ENCODE measurements around the gene NEURL4.
"Not testable (repeated sequence)": the region's sequence is repeated elsewhere in the genome, so short reads cannot be mapped to it uniquely, and the experiment has no call there.

NEURL4 gene

DNA sequence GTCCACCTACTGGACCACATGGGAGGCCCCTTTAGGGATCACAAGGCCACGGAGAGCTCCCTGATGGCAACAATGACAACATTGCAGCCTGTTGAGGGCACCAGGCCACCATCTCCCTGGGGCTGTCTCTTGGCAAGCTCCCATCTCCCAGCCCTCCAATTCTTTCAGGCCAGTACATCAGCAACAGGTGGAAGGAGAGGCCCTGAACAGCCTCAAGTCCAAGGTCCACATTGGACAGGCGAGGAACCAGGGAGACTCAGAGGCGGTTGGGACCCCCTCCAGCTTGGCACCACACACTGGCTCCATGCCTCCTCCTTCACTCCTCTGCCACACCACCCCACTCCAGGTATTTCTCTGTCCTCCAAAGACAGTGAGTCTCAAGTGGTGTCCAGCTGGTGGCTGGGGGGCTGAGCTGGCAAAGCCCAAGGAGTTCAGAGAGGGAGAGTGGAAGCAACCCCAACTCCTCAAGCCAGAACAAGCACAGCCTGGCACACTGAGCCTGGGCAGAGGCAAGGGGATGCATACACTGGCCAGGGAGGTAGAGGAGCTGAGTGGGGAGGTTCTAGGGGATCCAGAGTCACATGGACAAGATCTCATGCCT is 5.9 kb upstream of the NEURL4 start:
- H3K4me3 ChIP-seq (ENCODE audit: low read length) = peak overlapping the region; percentile 88
- TF ChIP-seq, protein P1, sequence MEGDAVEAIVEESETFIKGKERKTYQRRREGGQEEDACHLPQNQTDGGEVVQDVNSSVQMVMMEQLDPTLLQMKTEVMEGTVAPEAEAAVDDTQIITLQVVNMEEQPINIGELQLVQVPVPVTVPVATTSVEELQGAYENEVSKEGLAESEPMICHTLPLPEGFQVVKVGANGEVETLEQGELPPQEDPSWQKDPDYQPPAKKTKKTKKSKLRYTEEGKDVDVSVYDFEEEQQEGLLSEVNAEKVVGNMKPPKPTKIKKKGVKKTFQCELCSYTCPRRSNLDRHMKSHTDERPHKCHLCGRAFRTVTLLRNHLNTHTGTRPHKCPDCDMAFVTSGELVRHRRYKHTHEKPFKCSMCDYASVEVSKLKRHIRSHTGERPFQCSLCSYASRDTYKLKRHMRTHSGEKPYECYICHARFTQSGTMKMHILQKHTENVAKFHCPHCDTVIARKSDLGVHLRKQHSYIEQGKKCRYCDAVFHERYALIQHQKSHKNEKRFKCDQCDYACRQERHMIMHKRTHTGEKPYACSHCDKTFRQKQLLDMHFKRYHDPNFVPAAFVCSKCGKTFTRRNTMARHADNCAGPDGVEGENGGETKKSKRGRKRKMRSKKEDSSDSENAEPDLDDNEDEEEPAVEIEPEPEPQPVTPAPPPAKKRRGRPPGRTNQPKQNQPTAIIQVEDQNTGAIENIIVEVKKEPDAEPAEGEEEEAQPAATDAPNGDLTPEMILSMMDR (IDR thresholded peaks at IDR 0.05; ENCODE audit: low read depth, low read length, poor library complexity, severe bottlenecking) = no peak
- TF ChIP-seq EZH2phosphoT487 (IDR thresholded peaks at IDR 0.05; ENCODE audit: borderline replicate concordance, low read length) = no peak
- peaks cover 10% of the 10 kb centered on the region for H3F3A ChIP-seq (ENCODE audit: control insufficient read depth, insufficient read depth)
- H3K9me2 ChIP-seq (replicated peaks; ENCODE audit: control insufficient read depth, low read length) = no peaks in the 10 kb centered on the region
- no peaks in the 10 kb centered on the region for H3K9me3 ChIP-seq (ENCODE audit: control insufficient read depth, insufficient read depth, low read length)
- H3K79me2 ChIP-seq (ENCODE audit: control insufficient read depth, low read length) = peaks cover 38% of the 10 kb centered on the region
- H3K4me2 ChIP-seq (ENCODE audit: low read length) = peak overlapping the region; percentile 99
- peaks cover 28% of the 10 kb centered on the region for H3K36me3 ChIP-seq (ENCODE audit: control insufficient read depth, low read length)
- H4K20me1 ChIP-seq (ENCODE audit: control insufficient read depth, insufficient read depth, low read depth, low read length) = no peaks in the 10 kb centered on the region
- H3K27ac ChIP-seq (ENCODE audit: low read depth, low read length) = peak overlapping the region; percentile 84
- no peaks in the 10 kb centered on the region for H3K27me3 ChIP-seq (ENCODE audit: control insufficient read depth, low read length)
- H3K4me1 ChIP-seq (ENCODE audit: control insufficient read depth, low read length) = peaks cover 74% of the 10 kb centered on the region

DNA sequence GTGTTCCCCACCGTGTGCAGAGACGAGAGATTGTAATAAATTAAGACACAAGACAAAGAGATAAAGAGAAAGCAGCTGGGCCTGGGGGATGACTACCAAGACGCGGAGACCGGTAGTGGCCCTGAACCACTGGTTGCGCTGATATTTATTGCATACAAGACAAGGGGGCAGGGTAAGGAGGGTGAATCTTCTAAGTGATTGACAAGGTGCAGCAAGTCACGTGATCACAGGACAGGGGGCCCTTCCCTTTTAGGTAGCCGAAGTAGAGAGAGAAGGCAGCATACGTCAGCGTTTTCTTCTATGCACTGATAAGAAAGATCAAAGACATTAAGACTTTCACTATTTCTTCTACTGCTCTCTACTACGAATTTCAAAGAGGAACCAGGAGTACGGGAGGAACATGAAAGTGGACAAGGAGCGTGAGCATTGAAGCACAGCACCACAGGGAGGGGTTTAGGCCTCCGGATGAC is 3.5 kb upstream of the NEURL4 start:
- peak overlapping the region; percentile 68 for H3K27ac ChIP-seq (ENCODE audit: low read depth, low read length)
- not testable (repeated sequence) for H3K9me2 ChIP-seq (replicated peaks; ENCODE audit: control insufficient read depth, low read length); H4K20me1 ChIP-seq (ENCODE audit: control insufficient read depth, insufficient read depth, low read depth, low read length); H3K9me3 ChIP-seq (ENCODE audit: control insufficient read depth, insufficient read depth, low read length); H3K27me3 ChIP-seq (ENCODE audit: control insufficient read depth, low read length)
- peak overlapping the region; percentile 72 for H3K4me2 ChIP-seq (ENCODE audit: low read length)
- peak overlapping the region; percentile 63 for H3K4me3 ChIP-seq (ENCODE audit: low read length)
- peaks cover 15% of the 10 kb centered on the region for H3K36me3 ChIP-seq (ENCODE audit: control insufficient read depth, low read length)
- peaks cover 75% of the 10 kb centered on the region for H3K4me1 ChIP-seq (ENCODE audit: control insufficient read depth, low read length)
- H3F3A ChIP-seq (ENCODE audit: control insufficient read depth, insufficient read depth) = peaks cover 14% of the 10 kb centered on the region
- peaks cover 39% of the 10 kb centered on the region for H3K79me2 ChIP-seq (ENCODE audit: control insufficient read depth, low read length)

DNA sequence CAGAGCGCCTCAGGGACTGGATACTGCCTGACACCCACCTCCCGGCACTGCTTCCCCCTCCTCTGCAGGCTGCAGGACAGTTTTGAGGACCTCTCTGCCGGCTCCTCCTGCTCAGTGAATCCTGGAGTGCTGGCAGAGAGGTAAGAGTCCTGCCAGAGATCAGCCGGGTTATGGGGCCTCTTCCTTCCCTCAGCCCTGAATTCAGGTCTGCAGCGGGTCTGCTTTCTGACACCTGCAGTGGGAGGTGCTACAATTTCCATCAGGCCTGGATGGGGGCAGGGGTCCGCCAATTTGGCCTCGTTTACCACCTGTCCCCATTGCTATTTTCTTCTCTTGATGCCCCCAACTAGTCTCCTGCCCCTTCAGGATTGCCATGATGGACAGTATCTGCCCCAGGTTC is 3.0 kb upstream of the NEURL4 start:
- TF ChIP-seq EZH2phosphoT487 (IDR thresholded peaks at IDR 0.05; ENCODE audit: borderline replicate concordance, low read length) = no peak
- TF ChIP-seq, protein P1 (IDR thresholded peaks at IDR 0.05; ENCODE audit: low read depth, low read length, poor library complexity, severe bottlenecking) = no peak
- Histone ChIP-seq H3F3A (ENCODE audit: control insufficient read depth, insufficient read depth) (peaks cover 11% of the 10 kb centered on the region), H3K9me3 (ENCODE audit: control insufficient read depth, insufficient read depth, low read length) (no peaks in the 10 kb centered on the region), H4K20me1 (ENCODE audit: control insufficient read depth, insufficient read depth, low read depth, low read length) (no peaks in the 10 kb centered on the region), H3K9me2 (replicated peaks; ENCODE audit: control insufficient read depth, low read length) (no peaks in the 10 kb centered on the region), H3K36me3 (ENCODE audit: control insufficient read depth, low read length) (peaks cover 10% of the 10 kb centered on the region), H3K79me2 (ENCODE audit: control insufficient read depth, low read length) (peaks cover 39% of the 10 kb centered on the region), H3K27ac (ENCODE audit: low read depth, low read length) (peak overlapping the region; percentile 68), H3K4me2 (ENCODE audit: low read length) (peak overlapping the region; percentile 72), H3K27me3 (ENCODE audit: control insufficient read depth, low read length) (no peaks in the 10 kb centered on the region), H3K4me1 (ENCODE audit: control insufficient read depth, low read length) (peaks cover 75% of the 10 kb centered on the region), H3K4me3 (ENCODE audit: low read length) (peak overlapping the region; percentile 63)

DNA sequence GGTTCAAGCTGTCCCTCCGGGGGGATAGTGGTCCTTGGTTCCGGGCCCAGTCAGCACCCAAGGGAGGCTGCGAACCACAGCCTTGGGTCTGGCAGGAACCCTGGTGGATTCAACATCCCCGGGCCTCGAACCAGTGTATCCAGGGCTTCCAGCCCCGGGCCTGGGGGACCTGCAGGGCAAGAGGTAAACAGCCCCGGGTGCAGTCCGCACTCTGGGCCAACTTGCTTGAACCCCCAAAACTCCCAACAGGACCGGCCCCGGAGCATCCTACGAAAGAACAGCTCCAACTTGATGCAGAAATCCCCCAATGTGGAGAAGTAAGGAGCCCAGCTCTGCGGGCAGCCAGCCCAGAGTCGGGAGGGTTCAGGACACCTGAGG is 1.5 kb upstream of the NEURL4 start:
- Histone ChIP-seq H3K27ac (ENCODE audit: low read depth, low read length) (peak overlapping the region; percentile 94), H3K27me3 (ENCODE audit: control insufficient read depth, low read length) (no peaks in the 10 kb centered on the region), H3K4me1 (ENCODE audit: control insufficient read depth, low read length) (peaks cover 65% of the 10 kb centered on the region), H4K20me1 (ENCODE audit: control insufficient read depth, insufficient read depth, low read depth, low read length) (no peaks in the 10 kb centered on the region), H3K36me3 (ENCODE audit: control insufficient read depth, low read length) (peaks cover 16% of the 10 kb centered on the region), H3K9me3 (ENCODE audit: control insufficient read depth, insufficient read depth, low read length) (no peaks in the 10 kb centered on the region), H3K79me2 (ENCODE audit: control insufficient read depth, low read length) (peaks cover 32% of the 10 kb centered on the region), H3F3A (ENCODE audit: control insufficient read depth, insufficient read depth) (peaks cover 11% of the 10 kb centered on the region), H3K9me2 (replicated peaks; ENCODE audit: control insufficient read depth, low read length) (no peaks in the 10 kb centered on the region), H3K4me2 (ENCODE audit: low read length) (peak overlapping the region; percentile 90), H3K4me3 (ENCODE audit: low read length) (peak overlapping the region; percentile 100)
- TF ChIP-seq, protein P1 (IDR thresholded peaks at IDR 0.05; ENCODE audit: low read depth, low read length, poor library complexity, severe bottlenecking) = no peak
- TF ChIP-seq EZH2phosphoT487 (IDR thresholded peaks at IDR 0.05; ENCODE audit: borderline replicate concordance, low read length) = no peak
